Mesothelial cell of epicardium (in vitro differentiated cells): Measurements from ENCODE around the gene HSFX1. TPM values are rescaled to one million over a fixed set of nuclear protein-coding genes. Genes with fewer than 3 reads are reported as not detected.
"Not testable (repeated sequence)": the region's sequence is repeated elsewhere in the genome, so short reads cannot be mapped to it uniquely, and the experiment has no call there.

ENCODE experiments used
- DNase-seq, 2 experiments: peaks; one replicate each; pipeline ENCODE4 v3.0.0; 2021; ENCODE audit warnings: low spot score in 2 of 2; ENCODE audit not compliant: unreplicated experiment in 2 of 2
- H3K27ac Mint-ChIP-seq: 2 replicates; pipeline ENCODE4 v1.8.0; 2021; ENCODE audit warnings: mixed read lengths
- H3K27me3 Mint-ChIP-seq: 2 replicates; pipeline ENCODE4 v1.8.0; 2021; ENCODE audit warnings: low read depth, mixed read lengths
- H3K36me3 Mint-ChIP-seq: 2 replicates; pipeline ENCODE4 v1.8.0; 2021; ENCODE audit warnings: mixed read lengths
- H3K4me1 Mint-ChIP-seq: 2 replicates; pipeline ENCODE4 v1.8.0; 2021; ENCODE audit warnings: mixed read lengths
- H3K4me3 Mint-ChIP-seq: 2 replicates; pipeline ENCODE4 v1.8.0; 2021; ENCODE audit warnings: mild to moderate bottlenecking, moderate library complexity, mixed read lengths
- H3K9me3 Mint-ChIP-seq: 2 replicates; pipeline ENCODE4 v1.8.0; 2021; ENCODE audit warnings: mixed read lengths
- total RNA-seq: library from RNA; stranded (reverse); gene quantifications from 3 replicates; pipeline ENCODE4 v1.2.1, GENCODE V29; 2021
- TF ChIP-seq, protein P1 (sequence below): fragments of 200-600 bp; sonication (generic); IDR thresholded peaks from one replicate; pipeline ENCODE4 v1.5.0; 2021; ENCODE audit warnings: antibody characterized with exemption; ENCODE audit not compliant: unreplicated experiment

The HSFX1 gene
- total RNA-seq: 1.9 to 2.1 TPM (median 2.0 TPM) in 3 replicates

GRCh38 chrX:149773768-149774167 is at the start of gene HSFX1:
HSFX1 (plus strand) TSS chrX:149774068; CDS start chrX:149774682, 614 bp downstream.
- H3K9me3 Mint-ChIP-seq, H3K4me1 Mint-ChIP-seq, H3K4me3 Mint-ChIP-seq, DNase-seq, H3K36me3 Mint-ChIP-seq, H3K27ac Mint-ChIP-seq, H3K27me3 Mint-ChIP-seq: not testable (repeated sequence)

DNA sequence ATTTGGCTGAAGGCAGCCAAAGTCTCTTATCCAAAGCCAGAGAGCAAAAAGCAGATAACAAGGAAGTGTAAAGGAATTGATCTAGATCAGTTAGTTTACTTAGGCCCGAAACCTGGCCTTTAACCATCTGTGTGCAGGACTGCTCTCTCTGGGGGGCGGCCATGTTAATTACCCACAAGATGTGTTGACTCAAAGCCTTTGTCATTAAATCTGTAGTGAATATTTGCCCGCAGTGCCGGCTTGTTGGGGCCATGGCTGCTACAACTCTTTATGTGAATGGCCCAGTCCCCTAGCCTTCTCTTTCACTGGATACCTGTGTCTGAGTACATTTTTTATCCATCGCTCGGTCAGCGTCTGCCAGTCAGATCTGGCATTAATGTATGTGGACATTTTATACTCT is 46.6 kb upstream of the HSFX1 start:
- H3K4me3 Mint-ChIP-seq, H3K4me1 Mint-ChIP-seq, H3K9me3 Mint-ChIP-seq, H3K27ac Mint-ChIP-seq, H3K27me3 Mint-ChIP-seq, DNase-seq, H3K36me3 Mint-ChIP-seq: not testable (repeated sequence)

DNA sequence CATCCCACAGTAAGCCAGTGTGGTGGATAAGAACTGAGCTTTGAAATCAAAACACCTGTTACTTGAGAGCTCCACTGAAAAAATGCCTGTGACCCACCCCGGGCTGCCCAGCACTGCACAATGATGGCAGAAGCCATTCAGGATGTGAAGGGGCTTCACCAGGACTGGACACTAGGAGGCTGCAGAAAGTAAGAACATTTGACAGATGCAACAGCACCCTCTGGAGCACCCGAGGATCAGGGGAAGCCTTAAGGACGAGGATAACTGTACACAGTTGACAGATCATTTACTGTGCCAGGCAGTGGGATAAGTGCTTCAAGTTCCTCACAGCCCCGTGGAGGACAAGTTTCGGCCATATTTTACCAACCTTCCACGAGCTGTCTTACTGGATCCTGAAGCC is 31.6 kb upstream of the HSFX1 start:
- H3K27me3 Mint-ChIP-seq, H3K27ac Mint-ChIP-seq, H3K4me1 Mint-ChIP-seq, H3K36me3 Mint-ChIP-seq, H3K9me3 Mint-ChIP-seq, DNase-seq, H3K4me3 Mint-ChIP-seq: not testable (repeated sequence)

GRCh38 chrX:149746390-149747007 is 27.4 kb upstream of the HSFX1 start:
- H3K36me3 Mint-ChIP-seq, H3K4me1 Mint-ChIP-seq, H3K9me3 Mint-ChIP-seq, H3K4me3 Mint-ChIP-seq, H3K27ac Mint-ChIP-seq, H3K27me3 Mint-ChIP-seq, DNase-seq: not testable (repeated sequence)

- Mint-ChIP-seq H3K27me3 (peaks cover 2% of the 10 kb centered on the region), H3K9me3 (peaks cover 19% of the 10 kb centered on the region)
- DNase-seq: no peak
These were observed 16.4 kb upstream of the HSFX1 start for GRCh38 chrX:149757206-149758067.

GRCh38 chrX:149758068-149758714 is 15.7 kb upstream of the HSFX1 start:
- Mint-ChIP-seq H3K36me3 (no peaks in the 10 kb centered on the region), H3K27me3 (peaks cover 2% of the 10 kb centered on the region), H3K9me3 (peaks cover 14% of the 10 kb centered on the region), H3K4me3 (no peak overlapping the region), H3K4me1 (no peaks in the 10 kb centered on the region), H3K27ac (no peak overlapping the region)
- no peak for DNase-seq
- TF ChIP-seq, protein P1, sequence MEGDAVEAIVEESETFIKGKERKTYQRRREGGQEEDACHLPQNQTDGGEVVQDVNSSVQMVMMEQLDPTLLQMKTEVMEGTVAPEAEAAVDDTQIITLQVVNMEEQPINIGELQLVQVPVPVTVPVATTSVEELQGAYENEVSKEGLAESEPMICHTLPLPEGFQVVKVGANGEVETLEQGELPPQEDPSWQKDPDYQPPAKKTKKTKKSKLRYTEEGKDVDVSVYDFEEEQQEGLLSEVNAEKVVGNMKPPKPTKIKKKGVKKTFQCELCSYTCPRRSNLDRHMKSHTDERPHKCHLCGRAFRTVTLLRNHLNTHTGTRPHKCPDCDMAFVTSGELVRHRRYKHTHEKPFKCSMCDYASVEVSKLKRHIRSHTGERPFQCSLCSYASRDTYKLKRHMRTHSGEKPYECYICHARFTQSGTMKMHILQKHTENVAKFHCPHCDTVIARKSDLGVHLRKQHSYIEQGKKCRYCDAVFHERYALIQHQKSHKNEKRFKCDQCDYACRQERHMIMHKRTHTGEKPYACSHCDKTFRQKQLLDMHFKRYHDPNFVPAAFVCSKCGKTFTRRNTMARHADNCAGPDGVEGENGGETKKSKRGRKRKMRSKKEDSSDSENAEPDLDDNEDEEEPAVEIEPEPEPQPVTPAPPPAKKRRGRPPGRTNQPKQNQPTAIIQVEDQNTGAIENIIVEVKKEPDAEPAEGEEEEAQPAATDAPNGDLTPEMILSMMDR: no peak

More at GRCh38 chrX:149757206-149758067, 16.4 kb upstream of the HSFX1 start:
- H3K4me3 Mint-ChIP-seq: no peak overlapping the region
- H3K36me3 Mint-ChIP-seq: no peaks in the 10 kb centered on the region
- TF ChIP-seq, protein P1: no peak
- no peaks in the 10 kb centered on the region for H3K4me1 Mint-ChIP-seq
- no peak overlapping the region for H3K27ac Mint-ChIP-seq

- H3K4me1 Mint-ChIP-seq, H3K27ac Mint-ChIP-seq, DNase-seq, H3K36me3 Mint-ChIP-seq, H3K27me3 Mint-ChIP-seq, H3K4me3 Mint-ChIP-seq: not testable (repeated sequence)
- H3K9me3 Mint-ChIP-seq: peaks cover 14% of the 10 kb centered on the region
These were observed 15.2 kb upstream of the HSFX1 start for GRCh38 chrX:149758715-149759078.

DNA sequence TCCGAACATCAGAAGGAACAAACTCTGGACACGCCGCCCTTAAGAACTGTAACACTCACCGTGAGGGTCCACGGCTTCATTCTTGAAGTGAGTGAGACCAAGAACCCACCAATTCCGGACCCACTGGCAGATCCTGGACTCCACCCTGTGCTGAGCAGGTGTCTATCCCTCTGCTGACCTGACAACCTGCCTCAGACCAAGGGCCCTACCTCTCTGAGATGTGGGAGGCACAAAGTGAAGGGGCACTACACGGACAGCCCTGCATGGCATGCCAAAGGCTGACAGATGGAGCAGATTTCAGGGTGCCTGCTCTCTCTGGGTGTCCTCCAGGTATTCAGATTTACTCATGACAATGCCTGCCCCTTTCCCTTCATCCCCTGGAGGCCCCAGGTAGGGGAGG is 14.0 kb upstream of the HSFX1 start:
- TF ChIP-seq, protein P1: no peak
- Mint-ChIP-seq H3K4me3 (no peak overlapping the region), H3K4me1 (no peaks in the 10 kb centered on the region), H3K27ac (no peak overlapping the region), H3K9me3 (peaks cover 17% of the 10 kb centered on the region), H3K36me3 (no peaks in the 10 kb centered on the region), H3K27me3 (peaks cover 2% of the 10 kb centered on the region)
- DNase-seq: no peak
